HepG2 (cell line): ENCODE data around the gene SETD1A. TPM values are rescaled to one million over a fixed set of nuclear protein-coding genes. Genes with fewer than 3 reads are reported as not detected.

Experiments used
- AHR ChIP-seq: IDR thresholded peaks from 2 replicates; pipeline ENCODE4 v1.6.1; 2018; ENCODE audit warnings: missing genetic modification reagents, missing compliant biosample characterization
- CHCHD3 ChIP-seq: sonication (generic); formaldehyde crosslinking; IDR thresholded peaks from 2 replicates; pipeline ENCODE4 v1.8.0; 2022; ENCODE audit warnings: mild to moderate bottlenecking, missing genetic modification reagents, moderate library complexity
- EHMT2 ChIP-seq: fragments of 200-600 bp; sonication (generic); IDR thresholded peaks from 2 replicates; pipeline ENCODE4 v1.7.0; 2017; ENCODE audit warnings: antibody characterized with exemption, low read depth, low read length, borderline replicate concordance
- GABPB1 ChIP-seq: IDR thresholded peaks from 2 replicates; pipeline ENCODE4 v1.6.1; 2016; ENCODE audit warnings: mild to moderate bottlenecking, missing genetic modification reagents, moderate library complexity, missing compliant biosample characterization
- KAT7 ChIP-seq: IDR thresholded peaks from 2 replicates; pipeline ENCODE4 v1.6.1; 2018; ENCODE audit warnings: borderline replicate concordance, missing compliant biosample characterization
- MAFG ChIP-seq: sonication (generic); formaldehyde crosslinking; IDR thresholded peaks from 2 replicates; pipeline ENCODE4 v1.5.1; 2020; ENCODE audit warnings: mild to moderate bottlenecking, missing genetic modification reagents
- NRL ChIP-seq: sonication (generic); formaldehyde crosslinking; IDR thresholded peaks from 2 replicates; pipeline ENCODE4 v1.5.0; 2020; ENCODE audit warnings: missing genetic modification reagents, mild to moderate bottlenecking, moderate library complexity, borderline replicate concordance
- ZFP36L2 ChIP-seq: sonication (generic); formaldehyde crosslinking; IDR thresholded peaks from 2 replicates; pipeline ENCODE4 v1.4.0; 2020; ENCODE audit warnings: missing genetic modification reagents
- ZNF136 ChIP-seq: sonication (generic); formaldehyde crosslinking; IDR thresholded peaks from 2 replicates; pipeline ENCODE4 v1.8.1; 2022; ENCODE audit warnings: low read depth, mild to moderate bottlenecking, moderate library complexity, missing genetic modification reagents
- ZNF234 ChIP-seq: sonication (generic); formaldehyde crosslinking; conservative IDR thresholded peaks from 2 replicates; pipeline ENCODE4 v1.5.1; 2020; ENCODE audit warnings: mild to moderate bottlenecking, missing genetic modification reagents
- ZNF569 ChIP-seq: sonication (generic); formaldehyde crosslinking; IDR thresholded peaks from 2 replicates; pipeline ENCODE4 v1.5.0; 2020; ENCODE audit warnings: mild to moderate bottlenecking, missing genetic modification reagents, moderate library complexity, borderline replicate concordance
- ZSCAN21 ChIP-seq: sonication (generic); formaldehyde crosslinking; IDR thresholded peaks from 2 replicates; pipeline ENCODE4 v1.8.0; 2022; ENCODE audit warnings: mild to moderate bottlenecking, missing genetic modification reagents, moderate library complexity, borderline replicate concordance
- polyA plus RNA-seq, 8 experiments: library from polyadenylated mRNA; depleted of rRNA in 3 of 8; stranded (reverse) in 7 of 8; unstranded in 1 of 8; fragments of >200 nt; fragmentation: Illumina TruSeq in 4 of 8; extraction: Trizol in 4 of 8; gene quantifications; 2 replicates each; pipeline versions ENCODE4 v1.2.1 to v1.2.3, GENCODE V29; 2011 to 2016; ENCODE audit warnings: low read depth in 4 of 8, missing spikeins in 1 of 8, mixed read lengths in 1 of 8; ENCODE audit not compliant: insufficient read depth in 1 of 8
- total RNA-seq, 5 experiments: library from RNA; depleted of rRNA; stranded (reverse); fragments of >200 nt; fragmentation: Illumina TruSeq; extraction: Trizol; gene quantifications; 2 replicates each; pipeline ENCODE4 v1.2.3, GENCODE V29; 2016; ENCODE audit warnings: low read depth in 1 of 5
- TF ChIP-seq, protein P1 (sequence below): sonication (generic); formaldehyde crosslinking; IDR thresholded peaks from 2 replicates; pipeline ENCODE4 v1.4.0; 2020; ENCODE audit warnings: mild to moderate bottlenecking, missing genetic modification reagents
- TF ChIP-seq, protein P2 (sequence below): sonication (generic); formaldehyde crosslinking; IDR thresholded peaks from 2 replicates; pipeline ENCODE4 v1.4.0; 2020; ENCODE audit warnings: missing genetic modification reagents
- TF ChIP-seq, protein P3 (sequence below): sonication (generic); formaldehyde crosslinking; IDR thresholded peaks from 2 replicates; pipeline ENCODE4 v1.4.0; 2020; ENCODE audit warnings: missing genetic modification reagents, mild to moderate bottlenecking, borderline replicate concordance
- TF ChIP-seq, protein P4 (sequence below): IDR thresholded peaks from 2 replicates; pipeline ENCODE4 v1.6.1; 2016
- TF ChIP-seq, protein P5 (sequence below): sonication (generic); formaldehyde crosslinking; IDR thresholded peaks from 2 replicates; pipeline ENCODE4 v1.5.0; 2020; ENCODE audit warnings: missing genetic modification reagents
- TF ChIP-seq, protein P6 (sequence below): IDR thresholded peaks from 2 replicates; pipeline ENCODE4 v1.6.1; 2016; ENCODE audit warnings: mild to moderate bottlenecking
- TF ChIP-seq, protein P7 (sequence below): sonication (generic); formaldehyde crosslinking; IDR thresholded peaks from 2 replicates; pipeline ENCODE4 v1.5.0; 2020; ENCODE audit warnings: missing genetic modification reagents

Gene SETD1A
- total and polyA plus RNA-seq, 2 of the 13 experiments (the other 11 are each of a cell fraction or from before 2014, with no cell fraction given): 3.8 to 5.6 TPM

DNA sequence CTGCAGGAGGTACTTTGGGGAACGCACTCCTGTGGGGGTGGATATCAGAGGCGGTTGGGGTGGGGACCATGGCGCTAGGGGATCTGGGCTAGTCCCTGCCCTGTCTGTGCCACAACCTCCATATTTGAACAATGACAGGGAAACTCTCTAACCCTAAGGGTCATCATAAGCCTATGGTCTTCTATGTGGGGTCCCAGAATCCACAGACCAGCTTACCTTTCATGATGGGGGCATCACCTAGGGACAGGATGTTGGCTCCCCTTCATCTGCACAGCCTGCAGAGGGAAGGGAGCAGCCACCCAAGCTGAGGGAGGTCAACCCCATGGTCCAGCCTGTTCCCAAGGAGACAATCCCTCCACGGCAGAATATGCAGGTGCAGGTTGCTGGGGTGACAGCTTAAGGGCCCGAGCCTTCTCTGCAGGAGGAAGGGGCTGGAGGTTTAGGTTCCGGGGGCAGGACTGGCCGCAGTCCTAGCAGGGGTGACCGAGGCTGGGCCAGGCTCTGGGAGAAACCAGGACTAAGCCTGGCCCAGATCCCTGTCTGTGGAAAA, 7.0 kb upstream of the SETD1A start (continued):
- TF ChIP-seq, protein P1, sequence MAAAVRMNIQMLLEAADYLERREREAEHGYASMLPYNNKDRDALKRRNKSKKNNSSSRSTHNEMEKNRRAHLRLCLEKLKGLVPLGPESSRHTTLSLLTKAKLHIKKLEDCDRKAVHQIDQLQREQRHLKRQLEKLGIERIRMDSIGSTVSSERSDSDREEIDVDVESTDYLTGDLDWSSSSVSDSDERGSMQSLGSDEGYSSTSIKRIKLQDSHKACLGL (CRISPR knock-in tag): peak; percentile 1; the same call in 1 of the 2 replicates
- TF ChIP-seq KAT7: peak; percentile 0; the same call in 1 of the 2 replicates
- TF ChIP-seq AHR (CRISPR knock-in tag): 0 out of 2 replicates have a peak, but pooled peaks have one; percentile 35
- TF ChIP-seq, protein P2, sequence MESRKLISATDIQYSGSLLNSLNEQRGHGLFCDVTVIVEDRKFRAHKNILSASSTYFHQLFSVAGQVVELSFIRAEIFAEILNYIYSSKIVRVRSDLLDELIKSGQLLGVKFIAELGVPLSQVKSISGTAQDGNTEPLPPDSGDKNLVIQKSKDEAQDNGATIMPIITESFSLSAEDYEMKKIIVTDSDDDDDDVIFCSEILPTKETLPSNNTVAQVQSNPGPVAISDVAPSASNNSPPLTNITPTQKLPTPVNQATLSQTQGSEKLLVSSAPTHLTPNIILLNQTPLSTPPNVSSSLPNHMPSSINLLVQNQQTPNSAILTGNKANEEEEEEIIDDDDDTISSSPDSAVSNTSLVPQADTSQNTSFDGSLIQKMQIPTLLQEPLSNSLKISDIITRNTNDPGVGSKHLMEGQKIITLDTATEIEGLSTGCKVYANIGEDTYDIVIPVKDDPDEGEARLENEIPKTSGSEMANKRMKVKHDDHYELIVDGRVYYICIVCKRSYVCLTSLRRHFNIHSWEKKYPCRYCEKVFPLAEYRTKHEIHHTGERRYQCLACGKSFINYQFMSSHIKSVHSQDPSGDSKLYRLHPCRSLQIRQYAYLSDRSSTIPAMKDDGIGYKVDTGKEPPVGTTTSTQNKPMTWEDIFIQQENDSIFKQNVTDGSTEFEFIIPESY (CRISPR knock-in tag): peak; percentile 53
- TF ChIP-seq, protein P3, sequence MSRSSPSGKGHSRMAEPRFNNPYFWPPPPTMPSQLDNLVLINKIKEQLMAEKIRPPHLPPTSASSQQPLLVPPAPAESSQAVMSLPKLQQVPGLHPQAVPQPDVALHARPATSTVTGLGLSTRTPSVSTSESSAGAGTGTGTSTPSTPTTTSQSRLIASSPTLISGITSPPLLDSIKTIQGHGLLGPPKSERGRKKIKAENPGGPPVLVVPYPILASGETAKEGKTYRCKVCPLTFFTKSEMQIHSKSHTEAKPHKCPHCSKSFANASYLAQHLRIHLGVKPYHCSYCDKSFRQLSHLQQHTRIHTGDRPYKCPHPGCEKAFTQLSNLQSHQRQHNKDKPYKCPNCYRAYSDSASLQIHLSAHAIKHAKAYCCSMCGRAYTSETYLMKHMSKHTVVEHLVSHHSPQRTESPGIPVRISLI (CRISPR knock-in tag): no peak
- TF ChIP-seq CHCHD3 (CRISPR knock-in tag): no peak
- TF ChIP-seq, protein P4, sequence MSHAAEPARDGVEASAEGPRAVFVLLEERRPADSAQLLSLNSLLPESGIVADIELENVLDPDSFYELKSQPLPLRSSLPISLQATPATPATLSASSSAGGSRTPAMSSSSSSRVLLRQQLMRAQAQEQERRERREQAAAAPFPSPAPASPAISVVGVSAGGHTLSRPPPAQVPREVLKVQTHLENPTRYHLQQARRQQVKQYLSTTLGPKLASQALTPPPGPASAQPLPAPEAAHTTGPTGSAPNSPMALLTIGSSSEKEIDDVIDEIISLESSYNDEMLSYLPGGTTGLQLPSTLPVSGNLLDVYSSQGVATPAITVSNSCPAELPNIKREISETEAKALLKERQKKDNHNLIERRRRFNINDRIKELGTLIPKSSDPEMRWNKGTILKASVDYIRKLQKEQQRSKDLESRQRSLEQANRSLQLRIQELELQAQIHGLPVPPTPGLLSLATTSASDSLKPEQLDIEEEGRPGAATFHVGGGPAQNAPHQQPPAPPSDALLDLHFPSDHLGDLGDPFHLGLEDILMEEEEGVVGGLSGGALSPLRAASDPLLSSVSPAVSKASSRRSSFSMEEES: no peak
- TF ChIP-seq ZNF234 (CRISPR knock-in tag): no peak
- TF ChIP-seq, protein P5, sequence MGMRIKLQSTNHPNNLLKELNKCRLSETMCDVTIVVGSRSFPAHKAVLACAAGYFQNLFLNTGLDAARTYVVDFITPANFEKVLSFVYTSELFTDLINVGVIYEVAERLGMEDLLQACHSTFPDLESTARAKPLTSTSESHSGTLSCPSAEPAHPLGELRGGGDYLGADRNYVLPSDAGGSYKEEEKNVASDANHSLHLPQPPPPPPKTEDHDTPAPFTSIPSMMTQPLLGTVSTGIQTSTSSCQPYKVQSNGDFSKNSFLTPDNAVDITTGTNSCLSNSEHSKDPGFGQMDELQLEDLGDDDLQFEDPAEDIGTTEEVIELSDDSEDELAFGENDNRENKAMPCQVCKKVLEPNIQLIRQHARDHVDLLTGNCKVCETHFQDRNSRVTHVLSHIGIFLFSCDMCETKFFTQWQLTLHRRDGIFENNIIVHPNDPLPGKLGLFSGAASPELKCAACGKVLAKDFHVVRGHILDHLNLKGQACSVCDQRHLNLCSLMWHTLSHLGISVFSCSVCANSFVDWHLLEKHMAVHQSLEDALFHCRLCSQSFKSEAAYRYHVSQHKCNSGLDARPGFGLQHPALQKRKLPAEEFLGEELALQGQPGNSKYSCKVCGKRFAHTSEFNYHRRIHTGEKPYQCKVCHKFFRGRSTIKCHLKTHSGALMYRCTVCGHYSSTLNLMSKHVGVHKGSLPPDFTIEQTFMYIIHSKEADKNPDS (CRISPR knock-in tag): no peak
- peak; percentile 75 for TF ChIP-seq NRL
- TF ChIP-seq GABPB1: no peak
- peak; percentile 5; the same call in 1 of the 2 replicates for TF ChIP-seq ZSCAN21 (CRISPR knock-in tag)
- TF ChIP-seq MAFG (CRISPR knock-in tag): no peak
- TF ChIP-seq, protein P6, sequence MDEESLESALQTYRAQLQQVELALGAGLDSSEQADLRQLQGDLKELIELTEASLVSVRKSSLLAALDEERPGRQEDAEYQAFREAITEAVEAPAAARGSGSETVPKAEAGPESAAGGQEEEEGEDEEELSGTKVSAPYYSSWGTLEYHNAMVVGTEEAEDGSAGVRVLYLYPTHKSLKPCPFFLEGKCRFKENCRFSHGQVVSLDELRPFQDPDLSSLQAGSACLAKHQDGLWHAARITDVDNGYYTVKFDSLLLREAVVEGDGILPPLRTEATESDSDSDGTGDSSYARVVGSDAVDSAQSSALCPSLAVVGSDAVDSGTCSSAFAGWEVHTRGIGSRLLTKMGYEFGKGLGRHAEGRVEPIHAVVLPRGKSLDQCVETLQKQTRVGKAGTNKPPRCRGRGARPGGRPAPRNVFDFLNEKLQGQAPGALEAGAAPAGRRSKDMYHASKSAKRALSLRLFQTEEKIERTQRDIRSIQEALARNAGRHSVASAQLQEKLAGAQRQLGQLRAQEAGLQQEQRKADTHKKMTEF (CRISPR knock-in tag): no peak
- TF ChIP-seq ZFP36L2 (CRISPR knock-in tag): no peak
- no peak for TF ChIP-seq ZNF569 (CRISPR knock-in tag)
- TF ChIP-seq, protein P7, sequence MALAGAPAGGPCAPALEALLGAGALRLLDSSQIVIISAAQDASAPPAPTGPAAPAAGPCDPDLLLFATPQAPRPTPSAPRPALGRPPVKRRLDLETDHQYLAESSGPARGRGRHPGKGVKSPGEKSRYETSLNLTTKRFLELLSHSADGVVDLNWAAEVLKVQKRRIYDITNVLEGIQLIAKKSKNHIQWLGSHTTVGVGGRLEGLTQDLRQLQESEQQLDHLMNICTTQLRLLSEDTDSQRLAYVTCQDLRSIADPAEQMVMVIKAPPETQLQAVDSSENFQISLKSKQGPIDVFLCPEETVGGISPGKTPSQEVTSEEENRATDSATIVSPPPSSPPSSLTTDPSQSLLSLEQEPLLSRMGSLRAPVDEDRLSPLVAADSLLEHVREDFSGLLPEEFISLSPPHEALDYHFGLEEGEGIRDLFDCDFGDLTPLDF (CRISPR knock-in tag): no peak
- no peak for TF ChIP-seq ZNF136 (CRISPR knock-in tag)
- no peak for TF ChIP-seq EHMT2
